HG02870 (cell line): Measurements from ENCODE around the gene CYSRT1.

Source experiments
- ATAC-seq: cut with Tn5 transposase; IDR thresholded peaks from one replicate; pipeline ENCODE4 v1.9.1; 2021; ENCODE audit warnings: mild to moderate bottlenecking, moderate library complexity; ENCODE audit not compliant: unreplicated experiment

The CYSRT1 gene

GRCh38 chr9:137223078-137223970 lies 1.6 kb upstream of the CYSRT1 start:
- ATAC-seq = peak; percentile 65

- ATAC-seq = no peak
These were observed 841 bp downstream of the CYSRT1 start for GRCh38 chr9:137225699-137226331.

DNA sequence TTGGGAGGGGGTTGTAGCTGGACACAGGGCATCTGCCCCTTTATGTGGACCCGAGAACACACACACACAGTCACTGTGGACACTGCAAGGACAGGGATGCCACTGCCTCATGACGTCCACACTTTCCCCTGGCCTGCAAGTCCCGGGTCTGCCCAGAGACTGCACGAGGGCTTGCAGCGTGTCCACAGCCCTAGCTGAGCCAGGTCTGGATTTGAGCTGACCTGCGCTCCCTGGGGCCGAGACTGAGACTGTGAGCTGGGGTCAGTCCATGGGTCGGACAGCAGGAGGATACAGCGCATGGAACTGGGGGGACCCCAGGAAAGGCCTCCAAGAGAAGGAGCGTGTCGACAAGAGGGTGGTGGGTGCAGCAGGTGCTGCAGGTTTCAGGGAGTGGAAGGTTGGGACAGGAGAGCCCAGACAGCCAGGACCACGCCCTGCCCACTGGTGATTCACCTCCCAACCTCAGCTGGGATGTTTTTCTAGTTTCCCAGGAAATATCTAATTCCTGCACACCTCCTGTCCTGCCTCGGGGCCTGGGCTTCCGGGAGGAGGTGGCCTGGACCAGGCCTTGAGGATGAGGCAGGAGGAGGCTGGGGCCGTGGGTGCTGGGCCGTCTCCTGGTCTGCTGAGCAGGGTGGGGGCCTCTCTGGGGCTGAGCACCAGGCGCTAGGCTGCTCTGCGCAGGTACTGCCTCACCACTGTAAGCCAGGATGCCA lies 1.5 kb downstream of the CYSRT1 start:
- ATAC-seq = no peak

DNA sequence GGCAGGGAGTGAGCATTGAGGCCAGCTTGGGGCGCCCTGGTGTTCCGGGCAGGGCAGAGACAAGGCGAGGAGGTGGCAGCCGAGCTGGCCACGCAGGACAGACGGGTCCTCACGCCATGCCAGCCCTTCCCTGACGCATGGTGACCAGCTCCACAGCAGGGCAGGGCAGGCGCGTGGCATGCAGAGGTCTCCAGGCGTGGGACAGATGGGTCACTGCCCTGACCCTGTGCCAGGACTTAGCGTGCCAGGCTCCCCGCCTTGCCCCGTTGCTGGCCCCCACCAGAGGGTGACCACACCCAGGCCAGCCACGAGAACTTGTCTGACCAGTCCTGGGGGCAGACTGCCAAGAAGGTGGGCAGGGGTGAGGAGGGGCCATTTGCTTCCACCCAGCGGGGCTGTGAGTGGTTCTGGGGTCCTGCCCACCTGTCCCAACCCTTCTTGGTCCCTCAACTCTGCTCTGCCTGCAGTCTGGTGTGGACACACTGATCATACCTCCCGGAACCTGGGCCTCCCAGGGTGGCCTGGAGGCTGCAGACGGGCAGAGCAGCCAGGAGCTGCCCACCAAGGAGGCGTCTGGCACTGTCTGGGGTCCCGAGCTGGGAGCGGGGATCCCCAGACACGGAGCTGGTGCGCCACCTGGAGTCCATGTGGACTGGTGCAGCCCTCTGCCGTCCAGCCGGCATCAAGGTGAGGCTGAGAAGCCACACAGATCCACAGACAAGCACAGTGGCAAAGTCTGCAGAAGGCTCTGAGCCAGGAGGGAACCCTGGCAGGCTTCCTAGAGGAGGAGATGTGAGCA lies 2.3 kb downstream of the CYSRT1 start, which contains the start of gene RNF224:
TSS of gene RNF224 (plus strand) at position 449 of the 799 bp plus-strand sequence. CDS start 834 bp downstream, outside the sequence.
- ATAC-seq = no peak

DNA sequence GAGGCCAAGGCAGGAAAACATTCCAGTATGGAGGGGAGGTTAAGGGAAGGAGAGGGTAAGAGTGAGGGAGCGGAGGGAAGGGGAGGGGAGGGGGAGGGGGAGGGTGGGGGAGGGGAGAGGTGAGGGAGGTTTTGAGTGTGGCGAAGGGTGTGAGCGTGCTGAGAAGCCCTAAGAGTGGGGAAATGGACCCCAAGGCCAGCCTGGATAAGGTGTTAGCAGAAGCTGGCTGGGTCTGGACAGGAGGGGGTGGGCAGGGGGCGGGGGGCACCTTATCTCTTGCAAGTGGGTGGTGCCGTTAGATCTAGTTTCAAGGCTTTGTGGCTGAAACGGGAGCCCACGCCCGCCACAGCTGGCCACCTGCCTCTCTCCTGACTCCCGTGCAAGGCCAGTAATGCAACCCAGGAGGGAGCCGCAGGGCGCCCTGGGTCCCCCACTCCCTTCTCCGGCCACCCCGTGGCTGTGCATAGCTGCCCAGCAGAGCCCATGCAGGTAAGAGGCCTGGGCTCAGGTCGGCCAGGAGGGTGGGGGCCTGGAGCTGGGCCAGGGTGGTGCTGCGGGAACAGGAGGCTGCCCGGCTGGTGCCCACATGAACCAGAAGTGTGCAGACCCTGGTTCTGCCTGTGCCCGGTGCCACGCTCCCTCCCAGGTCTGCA lies 3.0 kb downstream of the CYSRT1 start:
- no peak for ATAC-seq

DNA sequence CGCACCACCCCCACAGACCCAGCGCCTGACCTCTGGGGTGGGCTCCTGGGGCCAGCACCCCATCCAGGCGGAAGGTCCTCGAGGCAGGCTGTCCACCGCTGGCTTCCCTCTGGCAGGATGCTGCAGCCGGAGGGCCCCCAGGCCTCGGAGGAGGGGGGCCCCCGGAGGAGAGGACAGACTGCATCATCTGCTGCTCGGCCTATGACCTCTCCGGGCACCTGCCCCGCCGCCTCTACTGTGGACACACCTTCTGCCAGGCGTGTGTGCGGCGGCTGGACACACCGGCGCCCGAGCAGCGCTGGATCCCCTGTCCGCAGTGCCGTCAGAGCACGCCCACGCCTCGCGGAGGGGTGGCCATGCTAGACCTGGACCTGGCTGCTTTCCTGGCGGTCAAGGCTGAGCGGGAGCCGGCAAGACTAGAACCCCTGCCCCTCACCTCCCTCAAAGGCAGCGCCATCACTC lies 3.6 kb downstream of the CYSRT1 start:
- ATAC-seq = no peak

- ATAC-seq = no peak
These were observed 4.3 kb downstream of the CYSRT1 start for GRCh38 chr9:137228968-137229896.

GRCh38 chr9:137229903-137230704 lies 5.1 kb downstream of the CYSRT1 start:
- ATAC-seq = no peak

DNA sequence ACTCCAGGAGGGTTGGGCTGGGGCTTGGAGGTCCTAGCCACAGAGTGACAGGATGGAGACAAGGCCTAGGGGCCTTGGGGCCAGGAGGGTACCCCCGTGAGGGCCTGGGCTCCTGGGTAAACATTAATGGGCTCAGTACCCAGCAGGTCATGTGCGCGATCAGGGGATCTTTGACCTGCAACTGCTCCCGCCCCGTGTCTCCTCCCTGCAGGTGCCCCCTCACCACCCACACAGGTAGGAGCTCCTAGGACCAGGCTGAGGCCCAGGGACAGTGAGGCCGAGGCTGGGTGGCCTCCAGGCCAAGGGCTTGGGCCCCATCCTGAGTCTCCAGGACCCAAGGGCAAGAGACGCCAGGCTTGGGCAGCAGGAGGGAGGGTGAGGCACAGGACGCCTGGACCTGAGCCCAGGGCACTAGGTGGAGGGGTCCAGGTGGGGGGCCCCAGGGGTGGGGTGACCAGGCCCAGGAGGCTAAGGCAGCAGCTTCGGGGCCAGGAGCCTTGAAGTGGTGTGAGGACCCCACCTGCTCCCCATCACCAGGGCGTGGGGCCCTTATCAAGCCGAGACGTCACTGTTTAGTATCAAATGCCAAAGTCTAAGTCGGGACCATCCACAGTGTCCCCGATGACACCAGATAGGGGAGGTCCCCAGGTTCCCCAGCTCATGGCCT lies 5.9 kb downstream of the CYSRT1 start, which contains the start of gene SLC34A3:
TSS of gene SLC34A3 (plus strand) at position 197 of the 667 bp plus-strand sequence. CDS start 802 bp downstream, outside the sequence.
- no peak for ATAC-seq

DNA sequence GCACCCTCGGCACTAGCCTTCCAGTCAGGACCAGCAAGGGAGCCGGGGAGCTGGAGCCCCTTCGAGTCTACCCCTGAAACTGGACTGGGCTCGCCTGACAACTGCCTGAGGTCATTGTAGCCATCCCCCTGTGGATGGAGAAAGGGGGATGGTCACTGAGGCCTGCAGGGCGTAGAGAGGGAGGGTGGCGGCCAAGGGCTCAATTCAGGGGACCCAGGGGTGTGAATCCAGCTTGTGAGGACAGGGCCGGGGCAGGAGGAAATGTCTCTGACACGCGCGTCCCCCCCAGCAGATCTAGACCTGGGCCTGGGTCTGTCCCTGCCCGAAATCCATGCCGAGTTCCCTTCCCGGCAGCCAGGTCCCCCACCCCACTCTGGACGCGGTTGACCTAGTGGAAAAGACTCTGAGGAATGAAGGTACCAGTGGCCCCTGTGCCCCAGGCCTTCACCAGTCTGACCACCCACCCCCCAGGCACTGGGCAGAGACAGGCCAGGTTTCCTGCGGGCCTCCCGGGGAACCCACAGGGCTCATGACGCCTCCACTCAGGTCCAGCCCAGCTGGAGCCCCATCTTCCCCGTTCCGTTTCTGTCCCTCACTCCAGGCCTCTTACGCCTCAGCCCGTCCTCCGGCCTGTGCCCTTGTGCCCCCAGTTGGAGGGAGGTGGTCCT lies 6.5 kb downstream of the CYSRT1 start:
- no peak for ATAC-seq

- ATAC-seq = no peak
These were observed 7.1 kb downstream of the CYSRT1 start for GRCh38 chr9:137232101-137232500.

DNA sequence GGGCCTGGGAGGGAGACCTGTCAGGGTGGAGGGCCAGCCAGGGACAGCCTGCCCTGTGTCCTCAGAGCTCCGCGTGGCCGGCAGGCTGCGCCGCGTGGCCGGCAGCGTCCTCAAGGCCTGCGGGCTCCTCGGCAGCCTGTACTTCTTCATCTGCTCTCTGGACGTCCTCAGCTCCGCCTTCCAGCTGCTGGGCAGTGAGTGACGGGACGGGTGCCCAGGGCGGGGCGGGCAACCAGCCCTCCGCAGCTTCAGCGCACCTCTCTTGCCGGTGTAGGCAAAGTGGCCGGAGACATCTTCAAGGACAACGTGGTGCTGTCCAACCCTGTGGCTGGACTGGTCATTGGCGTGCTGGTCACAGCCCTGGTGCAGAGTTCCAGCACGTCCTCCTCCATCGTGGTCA lies 7.5 kb downstream of the CYSRT1 start:
- ATAC-seq = no peak

- ATAC-seq = no peak
These were observed 8.4 kb downstream of the CYSRT1 start for GRCh38 chr9:137233143-137233980.

DNA sequence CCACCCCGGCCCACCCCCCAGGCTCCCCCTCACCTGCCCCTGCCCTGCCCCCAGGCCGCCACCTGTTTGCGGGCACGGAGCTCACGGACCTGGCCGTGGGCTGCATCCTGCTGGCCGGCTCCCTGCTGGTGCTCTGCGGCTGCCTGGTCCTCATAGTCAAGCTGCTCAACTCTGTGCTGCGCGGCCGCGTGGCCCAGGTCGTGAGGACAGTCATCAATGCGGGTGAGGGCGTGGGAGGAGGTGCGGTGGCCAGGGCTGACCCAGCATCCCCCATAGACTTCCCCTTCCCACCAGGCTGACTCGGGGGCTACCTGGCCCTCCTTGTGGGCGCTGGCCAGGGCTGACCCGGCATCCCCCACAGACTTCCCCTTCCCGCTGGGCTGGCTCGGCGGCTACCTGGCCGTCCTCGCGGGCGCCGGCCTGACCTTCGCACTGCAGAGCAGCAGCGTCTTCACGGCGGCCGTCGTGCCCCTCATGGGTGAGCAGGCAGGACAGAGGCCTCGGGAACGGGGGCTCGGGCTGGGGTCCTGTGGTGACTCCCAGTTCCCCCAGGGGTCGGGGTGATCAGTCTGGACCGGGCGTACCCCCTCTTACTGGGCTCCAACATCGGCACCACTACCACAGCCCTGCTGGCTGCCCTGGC lies 9.2 kb downstream of the CYSRT1 start:
- ATAC-seq = no peak

- no peak for ATAC-seq
These were observed 9.9 kb downstream of the CYSRT1 start for GRCh38 chr9:137234758-137235423.
